ENCODE results near the gene ICAM2. TPM values are rescaled to one million over a fixed set of nuclear protein-coding genes. Genes with fewer than 3 reads are reported as not detected.
A peak's percentile ranks its signal among the peaks of the same experiment; 100 is the strongest.

Gene ICAM2
- total and polyA plus RNA-seq, 12 donors, result 25.2 to 117 (median 35.1) TPM

DNA sequence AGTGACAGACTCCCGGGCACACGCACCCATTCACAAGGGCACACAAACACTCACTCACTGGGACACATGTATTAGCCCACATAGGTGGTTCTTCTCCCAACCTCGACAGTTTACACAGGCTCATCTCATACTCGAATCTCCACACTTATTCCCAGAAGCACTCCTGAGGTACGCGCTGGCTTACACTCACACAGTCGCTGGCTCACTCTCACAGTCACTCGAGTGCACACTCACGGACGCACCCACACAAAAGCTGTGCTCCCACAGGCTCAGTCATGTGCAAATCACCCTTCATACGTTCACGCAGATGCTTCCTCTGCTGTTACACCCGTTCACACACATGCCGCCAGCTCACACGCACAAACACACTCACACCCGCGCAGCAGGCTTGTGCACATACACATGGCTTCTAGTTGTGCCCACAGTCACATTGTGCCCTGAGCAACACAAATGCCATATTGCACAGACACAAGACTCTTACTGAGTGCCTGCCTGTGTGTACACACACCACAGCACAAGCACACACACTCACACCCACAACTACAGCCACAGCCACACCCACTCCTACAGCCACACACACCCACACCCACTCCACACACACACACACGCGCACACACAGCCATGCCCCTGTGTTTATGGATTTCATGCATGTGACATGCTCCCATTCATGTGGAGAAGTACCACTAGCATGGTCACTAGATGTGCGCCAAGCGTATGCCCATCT, 30.6 kb downstream of the ICAM2 start:
- 89 to 90% methylated on average over 21 of the region's 21 CpGs for WGBS, 2 donors
- peak in 1 of 8 donors; percentile 6 for ATAC-seq
- Histone ChIP-seq H3K4me1 (peaks cover 23 to 62% (median 39%) of the 10 kb centered on the region in 9 donors), H3K36me3 (no peaks in the 10 kb centered on the region), H3K9me3 (no peaks in the 10 kb centered on the region), H3K27ac (no peak overlapping the region), H3K4me3 (no peak overlapping the region), H3K27me3 (peaks cover 0 to 28% (median 11%) of the 10 kb centered on the region in 7 donors)
- no peak for DNase-seq
- TF ChIP-seq, protein P1, sequence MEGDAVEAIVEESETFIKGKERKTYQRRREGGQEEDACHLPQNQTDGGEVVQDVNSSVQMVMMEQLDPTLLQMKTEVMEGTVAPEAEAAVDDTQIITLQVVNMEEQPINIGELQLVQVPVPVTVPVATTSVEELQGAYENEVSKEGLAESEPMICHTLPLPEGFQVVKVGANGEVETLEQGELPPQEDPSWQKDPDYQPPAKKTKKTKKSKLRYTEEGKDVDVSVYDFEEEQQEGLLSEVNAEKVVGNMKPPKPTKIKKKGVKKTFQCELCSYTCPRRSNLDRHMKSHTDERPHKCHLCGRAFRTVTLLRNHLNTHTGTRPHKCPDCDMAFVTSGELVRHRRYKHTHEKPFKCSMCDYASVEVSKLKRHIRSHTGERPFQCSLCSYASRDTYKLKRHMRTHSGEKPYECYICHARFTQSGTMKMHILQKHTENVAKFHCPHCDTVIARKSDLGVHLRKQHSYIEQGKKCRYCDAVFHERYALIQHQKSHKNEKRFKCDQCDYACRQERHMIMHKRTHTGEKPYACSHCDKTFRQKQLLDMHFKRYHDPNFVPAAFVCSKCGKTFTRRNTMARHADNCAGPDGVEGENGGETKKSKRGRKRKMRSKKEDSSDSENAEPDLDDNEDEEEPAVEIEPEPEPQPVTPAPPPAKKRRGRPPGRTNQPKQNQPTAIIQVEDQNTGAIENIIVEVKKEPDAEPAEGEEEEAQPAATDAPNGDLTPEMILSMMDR (IDR thresholded peaks at IDR 0.05), result no peak
- intact Hi-C loops (cut with DNase I), result loop anchor here in 8 of 10 donors (1.0 to 5.0 kb wide), 7 partner anchors 37 to 72 kb away; partner anchors contain the start of genes GH1 (in 5 of the 8) and CD79B (in 3 of the 8)

DNA sequence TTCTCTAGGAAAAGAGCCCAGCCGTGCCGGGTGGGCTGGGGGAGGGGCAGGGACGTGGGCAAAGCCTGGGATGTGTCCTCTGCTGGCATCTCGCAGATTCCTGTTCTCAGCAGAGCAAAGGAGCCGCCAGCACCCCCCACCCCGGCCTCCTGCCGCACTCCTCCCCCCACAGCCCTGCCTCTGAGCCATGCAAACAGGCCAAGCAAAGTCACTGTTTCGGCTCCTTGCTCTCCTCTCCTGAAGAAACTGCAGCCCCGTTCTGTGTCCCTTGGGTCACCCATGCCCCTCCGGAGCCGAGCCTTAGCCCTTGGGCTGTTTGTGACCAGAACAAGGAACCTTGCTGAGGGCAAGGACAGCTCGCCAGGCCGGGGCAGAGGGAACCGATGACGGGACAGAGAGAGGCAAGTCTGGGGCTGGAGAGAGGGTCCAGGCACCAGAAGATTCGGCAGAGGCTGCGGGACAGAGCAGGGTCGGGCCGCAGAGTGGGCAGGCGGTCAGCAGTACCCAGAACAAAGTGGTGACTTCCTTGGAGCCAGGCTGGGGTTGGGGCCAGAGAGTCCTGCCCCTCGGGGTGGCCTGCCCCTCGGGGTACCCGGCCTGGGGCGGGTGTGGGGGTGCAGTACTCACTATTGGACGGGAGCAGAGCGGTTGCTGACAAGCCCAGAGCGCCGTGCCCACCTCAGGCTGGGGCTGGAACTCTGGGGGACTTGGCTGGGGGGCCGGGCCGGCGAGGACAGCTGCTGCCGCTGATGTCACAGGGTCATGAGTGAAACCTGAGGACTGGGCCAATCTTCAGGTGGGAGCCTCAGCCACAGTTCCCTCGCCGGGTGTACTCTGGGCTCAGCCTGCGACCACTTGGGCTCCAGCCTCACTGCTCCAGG, 31.5 kb downstream of the ICAM2 start:
- Histone ChIP-seq H3K9me3 (no peaks in the 10 kb centered on the region), H3K4me3 (no peak overlapping the region), H3K27me3 (peaks cover 0 to 28% (median 11%) of the 10 kb centered on the region in 7 donors), H3K4me1 (peaks cover 28 to 65% (median 45%) of the 10 kb centered on the region in 9 donors), H3K27ac (no peak overlapping the region), H3K36me3 (no peaks in the 10 kb centered on the region)
- ATAC-seq, result peak in 1 of 8 donors; percentile 2
- TF ChIP-seq, protein P1 (IDR thresholded peaks at IDR 0.05), result no peak
- intact Hi-C loops (cut with DNase I), result loop anchor here in 6 of 10 donors (2.0 to 5.0 kb wide), 6 partner anchors 37 to 72 kb away; partner anchors contain the start of genes CD79B (in 3 of the 6) and GH1 (in 2 of the 6)
- WGBS, 2 donors, result 48 to 60% methylated on average over 35 of the region's 35 CpGs
- no peak for DNase-seq

DNA sequence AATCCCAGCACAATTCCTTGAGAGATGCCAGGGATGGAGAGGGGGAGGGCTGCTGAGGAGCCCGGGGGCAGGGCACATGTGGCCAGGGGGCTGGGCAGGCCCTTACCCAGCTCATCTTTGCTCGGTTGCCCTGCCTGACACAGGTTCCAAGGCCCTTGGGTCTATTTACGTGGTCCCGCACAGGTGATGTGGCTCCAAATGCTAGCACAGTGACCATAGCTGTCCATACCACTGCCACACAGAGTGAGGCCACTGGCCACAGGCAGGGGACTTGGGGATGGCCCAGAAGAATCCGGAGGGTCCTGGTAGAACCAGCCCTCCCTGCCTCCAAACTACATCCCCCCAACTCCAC, 32.3 kb downstream of the ICAM2 start:
- intact Hi-C loops (cut with DNase I), result loop anchor here in 6 of 10 donors (2.0 to 5.0 kb wide), 6 partner anchors 36 to 71 kb away; partner anchors contain the start of genes CD79B (in 3 of the 6) and GH1 (in 2 of the 6)
- no peaks in the 10 kb centered on the region for H3K36me3 ChIP-seq
- WGBS, 2 donors, result 95 to 98% methylated on average over 5 of the region's 5 CpGs
- no peak overlapping the region for H3K27ac ChIP-seq
- peaks cover 28 to 69% (median 50%) of the 10 kb centered on the region in 9 donors for H3K4me1 ChIP-seq
- H3K9me3 ChIP-seq, result no peaks in the 10 kb centered on the region
- no peak overlapping the region for H3K4me3 ChIP-seq
- DNase-seq, result no peak
- ATAC-seq, result no peak
- H3K27me3 ChIP-seq, result peaks cover 0 to 28% (median 11%) of the 10 kb centered on the region in 7 donors
- TF ChIP-seq, protein P1 (IDR thresholded peaks at IDR 0.05), result no peak
